Measurements from ENCODE around the gene CDH4.
"Not testable (repeated sequence)": the region's sequence is repeated elsewhere in the genome, so short reads cannot be mapped to it uniquely, and the experiment has no call there.

CDH4 gene

DNA sequence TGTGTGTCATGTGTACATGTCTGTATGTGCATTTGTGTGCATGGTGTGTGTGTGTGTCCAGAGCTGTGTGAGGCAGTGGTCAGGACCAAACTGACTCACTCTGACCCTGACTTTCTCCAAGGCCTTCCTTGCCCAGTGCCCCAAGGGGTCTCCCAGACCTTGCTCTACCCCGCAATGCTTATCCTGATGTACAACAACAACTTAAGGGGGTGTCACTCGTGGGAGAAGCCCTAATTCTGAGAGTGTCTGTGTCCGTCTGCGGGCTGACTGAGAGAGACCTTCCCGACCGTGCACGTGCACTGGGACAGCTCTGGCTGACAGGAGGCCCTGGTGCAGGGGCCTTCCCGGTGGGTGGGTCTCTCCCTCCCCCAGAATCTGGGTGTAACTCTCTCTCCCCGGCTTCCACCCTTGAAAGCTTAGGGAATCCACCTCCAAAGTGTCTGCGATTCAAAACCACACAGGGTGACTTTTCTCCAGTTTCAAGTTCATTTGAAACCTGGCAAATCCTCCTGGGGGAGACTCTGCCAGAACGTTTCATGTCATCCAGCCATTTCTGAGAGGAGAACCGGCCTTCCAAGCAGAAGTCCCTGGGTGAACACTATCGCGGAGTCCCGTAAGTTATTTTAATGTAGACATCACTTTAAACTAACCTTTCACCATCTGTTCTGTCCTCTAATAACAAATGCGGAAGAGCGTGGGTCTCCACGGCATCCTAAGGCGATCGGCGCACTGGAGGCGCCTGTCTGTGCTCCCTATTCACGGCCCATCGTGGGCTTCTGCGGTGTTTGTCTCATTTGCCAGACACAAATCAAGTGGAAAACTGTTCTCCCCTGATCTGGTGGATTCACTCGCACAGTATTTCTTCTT is 588.1 kb downstream of the CDH4 start:
- DNase-seq: no peak

DNA sequence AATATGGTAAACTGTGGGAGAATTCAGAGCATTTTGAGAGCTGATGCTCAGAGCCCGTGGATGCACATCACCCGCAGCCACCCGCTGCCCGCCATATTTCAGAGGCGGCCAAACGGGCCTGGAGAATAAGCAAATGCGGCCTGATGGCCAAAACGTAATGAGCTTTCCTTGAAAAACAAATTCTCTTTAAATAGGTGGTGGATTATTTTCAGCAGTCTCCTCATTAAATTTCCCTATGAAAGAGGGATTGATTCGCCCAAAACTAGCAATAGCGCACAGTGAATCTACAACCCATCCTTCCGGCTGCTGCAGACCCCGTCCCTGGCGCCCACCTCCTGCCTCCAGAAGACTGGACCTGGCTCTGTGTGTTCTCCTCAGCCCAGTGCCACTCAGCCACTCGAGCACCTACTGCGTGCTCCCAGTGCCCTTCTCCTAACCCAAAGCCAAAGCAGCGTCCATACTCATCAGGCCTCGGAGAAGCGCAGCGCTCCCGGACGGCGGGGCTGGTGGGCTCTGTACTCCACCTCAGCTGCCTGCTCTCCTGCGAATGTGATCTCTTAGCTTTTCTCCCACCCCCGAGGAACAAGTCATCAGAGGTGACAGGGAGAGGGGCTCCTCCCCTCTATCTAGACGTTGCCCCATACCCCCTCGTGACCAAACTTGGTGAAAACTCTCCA is 588.9 kb downstream of the CDH4 start:
- DNase-seq: no peak

DNA sequence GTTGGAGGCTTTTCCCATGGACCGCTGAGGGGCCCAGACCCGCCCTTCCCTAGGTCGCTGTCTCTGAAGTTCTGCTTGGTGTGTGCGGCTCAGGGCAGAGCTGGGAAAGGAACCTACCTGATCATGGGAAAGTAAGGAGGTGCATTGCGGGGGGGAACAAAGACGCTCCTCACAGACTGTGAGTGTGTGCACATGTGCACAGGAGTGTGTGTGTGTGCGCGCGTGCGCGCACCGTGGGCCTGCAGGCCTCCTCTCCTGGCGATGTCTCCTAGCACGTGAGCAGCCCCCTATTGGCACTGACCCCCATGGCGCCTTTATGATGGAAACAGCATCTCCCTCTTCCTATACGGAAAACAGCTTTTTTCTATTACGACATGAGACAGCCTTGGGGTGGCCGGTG is 589.5 kb downstream of the CDH4 start:
- DNase-seq: no peak

DNA sequence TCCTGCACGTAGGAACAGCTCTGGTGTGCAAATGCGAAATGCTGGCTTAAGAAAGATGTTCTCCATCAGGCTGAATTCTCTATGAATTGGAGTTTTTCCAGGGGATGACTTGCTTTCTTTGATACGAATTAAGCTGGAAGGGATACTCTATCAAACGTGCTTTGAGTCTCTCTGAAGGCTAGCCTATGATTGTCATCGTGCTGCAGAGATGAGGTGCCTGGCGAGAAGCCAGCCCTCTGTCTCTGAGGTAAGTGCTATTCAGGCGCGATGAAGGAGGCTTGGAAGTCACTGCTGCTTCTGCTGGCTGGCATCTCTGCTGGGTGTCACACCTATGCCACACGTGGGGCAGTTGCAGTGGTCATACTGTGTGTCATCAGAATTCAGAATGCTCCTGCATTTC is 589.9 kb downstream of the CDH4 start:
- no peak for DNase-seq

DNA sequence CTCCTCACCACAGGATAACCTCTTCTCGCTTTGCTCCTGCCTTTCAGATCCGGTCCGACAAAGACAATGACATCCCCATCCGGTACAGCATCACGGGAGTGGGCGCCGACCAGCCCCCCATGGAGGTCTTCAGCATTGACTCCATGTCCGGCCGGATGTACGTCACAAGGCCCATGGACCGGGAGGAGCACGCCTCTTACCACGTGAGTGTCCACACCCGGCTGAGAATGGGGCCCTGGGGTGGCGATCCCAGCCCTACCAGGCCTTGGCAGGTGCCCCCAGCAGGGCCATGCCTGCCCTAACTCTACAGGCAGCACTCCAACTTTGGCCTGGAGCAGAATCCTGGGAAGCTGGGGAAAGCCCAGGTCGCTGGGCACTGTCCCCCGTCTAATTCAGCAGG is 592.6 kb downstream of the CDH4 start:
- no peak for DNase-seq

DNA sequence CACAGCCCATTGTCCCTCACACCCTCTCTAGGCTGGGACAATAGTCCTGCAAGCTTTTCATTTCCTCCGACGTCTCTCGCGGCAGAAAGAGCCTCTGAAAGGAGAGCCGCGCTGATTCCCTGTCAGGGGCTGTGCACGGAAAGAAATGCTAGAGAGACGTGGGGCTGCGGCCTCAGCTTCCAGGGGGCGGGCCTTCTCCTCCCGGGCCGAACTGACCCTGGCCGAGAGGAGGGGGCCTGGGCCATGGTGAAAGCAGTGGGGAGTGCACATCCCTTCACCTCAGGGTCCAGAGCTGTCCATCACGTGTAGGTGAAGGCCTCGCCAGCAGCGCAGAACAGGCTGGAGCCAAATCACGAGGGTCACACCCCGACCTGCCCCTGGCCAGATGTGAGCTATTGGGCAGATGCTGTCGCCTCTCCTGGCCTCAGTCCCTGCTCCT is 593.2 kb downstream of the CDH4 start:
- DNase-seq: no peak

DNA sequence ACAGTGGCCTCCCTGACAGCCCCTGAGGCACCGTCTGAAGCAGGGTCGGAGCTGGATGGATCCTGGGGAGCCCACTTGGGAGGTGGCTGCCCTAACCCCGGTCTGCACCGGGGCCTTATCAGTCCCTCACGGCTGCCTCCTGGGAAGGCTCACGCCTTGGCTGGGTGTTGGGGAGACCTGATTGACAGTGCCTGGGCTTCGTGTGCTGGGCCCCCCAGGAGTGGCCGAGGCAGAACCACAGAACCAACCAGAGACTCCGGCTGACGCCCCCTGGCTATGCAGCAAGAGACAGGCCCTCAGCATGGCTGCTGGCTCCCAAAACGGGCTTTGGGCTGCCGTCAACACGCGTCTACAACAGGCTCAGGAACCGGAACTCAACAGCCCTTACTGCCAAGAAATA is 594.0 kb downstream of the CDH4 start:
- DNase-seq: no peak

DNA sequence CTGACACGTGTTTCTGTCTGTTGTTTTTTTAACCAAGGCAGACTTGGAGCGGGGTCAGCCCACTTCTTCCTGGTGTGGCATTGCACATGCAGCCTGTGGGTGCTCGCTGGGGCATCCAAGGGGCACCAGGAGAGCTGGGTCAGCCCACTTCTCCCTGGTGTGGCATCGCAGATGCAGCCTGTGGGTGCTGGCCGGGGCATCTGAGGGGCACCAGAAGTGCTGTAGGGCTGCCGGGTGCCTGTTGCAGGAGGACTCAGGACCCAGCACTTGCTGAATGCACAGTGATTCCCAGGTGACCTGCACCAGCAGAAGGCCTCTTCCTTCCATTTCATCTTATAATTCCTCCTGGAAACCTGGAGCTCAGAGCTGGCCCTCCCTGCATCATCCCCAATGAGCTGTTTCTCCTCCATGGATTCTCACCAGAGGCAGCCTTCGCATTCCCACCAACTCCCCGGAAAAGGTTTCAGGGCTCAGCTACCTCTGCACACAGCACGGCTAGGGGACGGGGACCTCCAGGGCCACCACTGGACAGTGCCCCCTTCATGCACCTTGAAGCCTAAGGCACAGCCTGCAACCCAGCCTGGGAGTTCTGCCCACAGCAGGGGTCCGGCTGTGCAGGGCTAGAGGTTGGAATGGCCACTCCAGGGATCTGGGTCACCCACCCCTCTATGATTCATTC is 594.8 kb downstream of the CDH4 start:
- no peak for DNase-seq

DNA sequence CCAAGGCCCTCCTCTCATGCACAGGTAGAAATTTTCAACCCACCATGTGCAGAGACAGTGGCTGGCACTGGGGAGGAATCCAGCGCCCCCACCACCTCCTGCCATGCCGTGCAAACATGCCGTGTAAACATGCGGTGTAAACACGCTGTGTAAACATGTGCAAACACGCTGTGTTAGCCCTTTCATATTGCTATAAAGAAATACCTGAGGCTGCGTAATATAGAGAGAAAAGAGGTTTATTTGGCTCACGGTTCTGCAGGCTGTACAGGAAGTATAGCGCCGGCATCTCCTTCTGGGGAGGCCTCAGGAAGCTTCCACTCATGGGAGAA is 595.3 kb downstream of the CDH4 start:
- DNase-seq: no peak

DNA sequence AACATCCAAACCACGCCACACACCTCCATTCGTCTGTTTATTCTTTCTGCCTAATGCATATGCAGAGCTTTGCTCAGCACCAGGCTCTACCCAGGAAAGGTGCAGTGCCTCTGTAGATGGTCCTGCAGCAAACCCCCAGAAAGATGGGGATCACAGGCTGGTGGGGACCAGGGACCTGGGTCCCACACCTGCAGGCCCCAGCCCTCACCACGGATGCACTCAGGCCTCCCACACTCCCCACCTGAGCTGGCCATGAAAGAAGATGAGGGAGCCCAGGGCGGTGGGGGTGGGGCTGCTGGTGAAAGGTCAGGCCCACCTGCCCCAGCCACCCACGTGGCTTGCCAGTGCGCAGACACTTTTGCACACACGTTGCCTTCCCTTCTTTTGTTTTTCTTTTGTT is 595.9 kb downstream of the CDH4 start:
- DNase-seq: no peak

DNA sequence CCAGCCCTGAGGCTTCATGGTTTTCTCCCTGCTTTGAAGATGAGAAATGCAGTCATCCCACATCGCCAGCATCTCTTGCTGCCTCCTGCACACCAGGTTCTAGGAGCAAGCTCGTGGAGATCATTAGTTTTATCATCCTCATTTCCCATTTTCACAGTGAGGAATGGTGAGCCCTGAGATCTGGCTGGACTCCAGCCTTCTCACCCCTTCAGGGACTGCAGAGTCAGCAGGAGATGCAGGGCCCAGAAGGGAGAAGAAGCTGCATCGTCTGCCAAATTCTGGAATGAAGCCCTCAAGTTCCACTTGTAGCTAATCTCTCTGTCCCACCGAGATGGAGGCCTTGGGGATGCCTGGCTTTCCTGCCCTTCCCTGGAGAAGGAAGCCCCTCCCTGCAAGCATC is 596.8 kb downstream of the CDH4 start:
- DNase-seq: no peak

DNA sequence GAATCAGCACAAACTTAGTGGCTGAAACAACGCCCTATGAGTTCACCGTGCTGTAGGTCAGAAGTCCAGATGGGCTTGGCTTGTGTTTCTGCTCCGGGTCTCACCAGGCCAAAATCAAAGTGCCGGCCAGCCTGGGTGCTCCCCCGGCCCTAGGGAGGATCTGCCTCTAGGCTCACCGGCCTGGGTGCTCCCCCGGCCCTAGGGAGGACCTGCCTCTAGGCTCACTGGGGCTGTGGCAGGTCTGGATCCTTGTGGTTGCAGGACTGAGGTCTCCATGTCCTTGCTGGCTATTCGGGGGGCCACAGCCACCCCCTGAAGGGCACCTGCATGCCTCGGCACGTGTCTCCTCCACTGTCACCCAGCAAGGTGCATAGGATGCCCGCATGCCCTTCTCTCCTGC is 597.3 kb downstream of the CDH4 start:
- DNase-seq: no peak

DNA sequence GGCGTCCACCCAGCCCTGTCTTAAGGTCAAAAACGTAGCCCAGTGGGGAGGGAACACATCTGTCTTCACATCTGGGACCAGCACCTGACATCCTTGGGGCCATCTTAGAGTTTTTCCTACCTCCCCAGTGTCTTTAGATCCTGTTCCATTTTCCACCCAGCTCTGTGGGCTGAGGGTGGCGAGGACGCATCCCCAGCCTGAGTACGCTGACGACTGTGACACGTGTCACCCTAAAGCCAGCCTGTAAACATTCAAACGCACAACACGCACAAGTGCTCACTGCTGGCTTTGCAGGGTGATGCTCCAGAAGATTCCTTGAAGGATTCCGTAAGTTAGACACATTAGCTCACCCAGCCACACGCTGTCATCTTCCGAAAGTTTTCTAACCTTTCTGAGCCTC is 597.8 kb downstream of the CDH4 start:
- DNase-seq: no peak

DNA sequence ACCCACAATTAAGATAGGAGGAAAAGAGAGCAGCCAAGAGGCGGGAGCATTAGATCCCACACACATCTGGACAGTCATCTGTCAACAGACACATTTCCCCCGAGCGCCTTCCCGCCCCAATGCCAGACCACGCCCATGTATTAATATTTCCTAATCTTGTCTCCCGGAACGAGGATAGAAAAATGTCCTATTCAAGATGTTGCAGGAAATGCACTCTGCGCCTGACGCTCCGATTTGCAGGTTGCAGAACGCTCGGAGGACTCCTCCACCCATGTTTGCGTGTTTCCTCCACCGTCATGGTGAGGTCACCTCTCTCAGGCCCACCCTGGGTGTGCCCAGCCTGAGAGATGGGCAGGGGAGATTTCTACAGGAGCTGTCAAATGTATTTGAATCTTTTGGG is 598.4 kb downstream of the CDH4 start:
- no peak for DNase-seq

DNA sequence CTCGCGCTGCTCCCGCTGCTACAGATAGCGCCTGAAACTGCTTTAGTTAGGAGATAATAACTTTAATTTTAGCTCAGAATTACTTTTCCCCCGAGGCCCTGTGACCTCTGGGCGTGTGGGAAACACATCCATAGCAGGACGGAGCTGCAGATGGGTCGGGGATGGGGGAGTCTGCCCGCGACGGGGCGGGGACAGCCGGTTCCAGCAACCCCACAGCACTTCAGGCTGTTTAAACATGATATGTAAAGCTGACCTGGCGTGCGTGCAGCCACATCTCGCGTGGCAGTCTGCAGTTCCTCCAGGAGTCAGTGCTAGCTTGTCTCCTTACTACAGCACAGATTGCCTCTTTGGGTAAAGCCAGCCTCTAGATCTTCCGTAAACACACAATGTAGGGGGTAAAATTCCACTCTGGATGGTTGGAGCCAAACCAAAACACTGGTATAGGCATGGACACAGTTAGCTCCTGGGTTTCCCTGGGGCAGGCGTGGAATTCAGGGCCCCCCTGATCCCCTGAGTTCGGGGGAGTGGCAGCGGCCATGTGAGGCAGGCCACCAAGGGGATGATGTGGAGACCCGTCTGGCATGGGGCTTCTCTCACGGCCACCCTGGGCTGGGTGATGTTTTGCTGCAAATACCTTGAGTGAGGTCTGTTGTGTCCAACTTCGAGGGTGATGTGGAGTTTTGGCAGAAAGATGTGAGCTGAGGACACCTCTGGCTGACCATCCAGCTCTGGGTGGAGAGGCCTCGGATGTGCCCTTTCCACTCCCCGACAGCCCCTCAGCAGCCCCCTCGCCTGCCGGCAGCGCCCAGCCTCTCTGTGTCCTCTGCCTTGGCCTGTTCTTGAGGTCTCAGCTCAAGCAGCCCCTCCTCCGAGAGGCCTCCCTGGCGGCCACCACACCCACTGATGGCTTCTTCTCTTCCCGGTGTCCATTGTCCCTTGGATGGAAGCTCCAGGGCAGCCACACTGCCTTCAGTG is 599.2 kb downstream of the CDH4 start:
- DNase-seq: no peak

DNA sequence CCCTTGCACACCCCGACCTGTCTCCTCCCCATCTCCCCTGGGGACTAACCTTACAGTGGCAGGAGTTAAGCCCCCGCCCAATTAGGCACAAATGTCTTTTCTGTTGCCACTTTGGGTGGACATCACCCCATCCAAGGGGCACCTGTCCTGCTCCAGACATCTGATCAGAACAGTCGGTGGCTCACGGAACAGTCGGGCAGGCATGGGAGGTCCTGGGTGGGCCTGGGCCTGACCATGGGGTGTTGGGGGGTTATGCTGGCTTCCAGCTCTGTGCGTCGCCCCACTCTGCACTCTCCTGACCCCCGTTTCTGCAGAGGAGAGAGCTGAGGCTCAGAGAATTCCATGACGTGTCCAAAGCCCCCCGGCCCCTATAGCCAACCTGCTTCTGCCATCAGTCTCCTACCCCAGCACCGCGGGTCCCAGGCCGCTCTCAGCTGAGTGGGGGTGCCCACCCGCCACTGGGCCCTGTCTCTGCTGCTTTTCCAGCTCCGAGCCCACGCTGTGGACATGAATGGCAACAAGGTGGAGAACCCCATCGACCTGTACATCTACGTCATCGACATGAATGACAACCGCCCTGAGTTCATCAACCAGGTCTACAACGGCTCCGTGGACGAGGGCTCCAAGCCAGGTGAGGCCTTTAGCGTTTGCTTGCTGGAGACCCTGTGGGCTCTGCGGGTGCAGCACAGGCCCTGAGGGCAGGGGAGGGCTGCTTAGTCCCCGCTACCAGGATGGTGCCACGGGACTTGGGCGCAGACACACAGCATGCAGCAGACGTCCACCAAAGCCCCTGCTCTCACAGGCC is 600.4 kb downstream of the CDH4 start:
- DNase-seq: no peak

DNA sequence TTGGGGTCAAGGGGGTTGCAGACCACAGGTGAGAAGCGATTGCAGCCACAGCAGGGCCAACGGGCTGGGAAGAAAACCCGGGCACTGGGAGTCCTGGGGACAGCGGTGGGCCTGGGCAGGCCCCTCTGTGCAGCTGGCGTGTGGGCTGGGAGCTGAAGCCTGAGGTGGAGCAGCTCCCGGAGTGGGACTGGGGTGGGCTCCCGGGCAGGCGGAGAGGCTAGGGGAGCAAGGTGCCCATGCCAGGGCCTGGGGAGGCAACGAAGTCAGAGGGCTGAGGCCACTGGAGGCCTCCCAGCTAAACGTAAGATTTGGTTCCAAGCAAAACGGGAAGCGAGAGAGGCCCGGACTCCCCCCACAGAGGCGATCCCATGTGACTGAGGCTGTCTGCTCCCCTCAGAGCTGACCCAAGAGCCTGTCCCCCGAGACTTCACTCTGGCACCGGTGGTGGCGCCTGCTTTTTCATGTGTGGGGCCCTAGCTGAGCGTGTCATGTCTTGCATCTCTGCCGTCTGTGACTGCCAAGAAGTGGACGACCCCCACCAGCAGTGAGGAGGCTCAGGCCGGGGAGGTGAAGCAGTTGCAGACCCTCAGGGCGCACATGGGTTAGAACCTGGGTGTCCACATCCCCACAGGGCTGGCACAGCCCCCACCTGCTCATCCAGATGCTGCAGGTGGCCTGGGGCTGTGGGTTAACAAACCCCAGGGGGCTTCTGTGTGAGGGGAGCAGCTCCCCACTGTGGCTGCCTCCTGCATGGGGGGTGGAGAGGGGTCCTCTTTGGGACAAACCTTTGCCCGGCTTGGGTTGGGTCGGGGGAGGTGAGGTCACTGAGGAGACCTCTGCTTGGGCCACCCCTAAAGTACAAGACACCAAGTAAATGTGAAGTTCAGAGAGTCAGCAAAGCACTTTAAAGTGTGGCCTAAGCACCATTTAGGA is 601.3 kb downstream of the CDH4 start:
- no peak for DNase-seq

DNA sequence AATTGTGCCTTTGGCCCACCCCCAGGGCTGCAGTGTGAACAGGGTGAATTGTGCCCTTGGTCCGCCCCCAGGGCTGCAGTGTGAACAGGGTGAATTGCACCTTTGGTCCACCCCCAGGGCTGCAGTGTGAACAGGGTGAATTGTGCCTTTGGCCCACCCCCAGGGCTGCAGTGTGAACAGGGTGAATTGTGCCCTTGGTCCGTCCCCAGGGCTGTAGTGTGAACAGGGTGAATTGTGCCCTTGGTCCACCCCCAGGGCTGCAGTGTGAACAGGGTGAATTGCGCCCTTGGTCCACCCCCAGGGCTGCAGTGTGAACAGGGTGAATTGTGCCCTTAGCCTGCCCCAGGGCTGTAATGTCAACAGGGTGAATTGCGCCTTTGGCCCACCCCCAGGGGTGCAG is 602.5 kb downstream of the CDH4 start:
- DNase-seq: not testable (repeated sequence)

DNA sequence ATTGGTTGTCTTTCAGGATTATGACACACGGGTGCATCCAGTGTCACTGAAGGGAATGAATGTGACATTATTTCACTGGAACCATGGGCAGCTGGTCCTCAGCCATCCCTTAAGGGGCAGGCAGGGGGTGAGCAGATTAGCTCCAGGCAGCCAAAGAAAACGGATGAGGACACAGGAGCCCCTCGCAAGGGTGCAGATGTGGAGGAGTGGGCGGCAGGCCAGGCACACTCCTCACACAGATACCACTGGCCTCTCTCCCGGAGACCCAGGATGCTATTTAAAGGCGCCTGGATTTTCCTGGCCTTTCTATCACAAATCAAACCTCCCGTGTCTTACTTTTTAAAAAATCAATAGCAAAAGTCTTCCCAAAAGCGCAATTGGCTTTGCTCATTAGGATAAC is 603.2 kb downstream of the CDH4 start:
- DNase-seq: no peak

DNA sequence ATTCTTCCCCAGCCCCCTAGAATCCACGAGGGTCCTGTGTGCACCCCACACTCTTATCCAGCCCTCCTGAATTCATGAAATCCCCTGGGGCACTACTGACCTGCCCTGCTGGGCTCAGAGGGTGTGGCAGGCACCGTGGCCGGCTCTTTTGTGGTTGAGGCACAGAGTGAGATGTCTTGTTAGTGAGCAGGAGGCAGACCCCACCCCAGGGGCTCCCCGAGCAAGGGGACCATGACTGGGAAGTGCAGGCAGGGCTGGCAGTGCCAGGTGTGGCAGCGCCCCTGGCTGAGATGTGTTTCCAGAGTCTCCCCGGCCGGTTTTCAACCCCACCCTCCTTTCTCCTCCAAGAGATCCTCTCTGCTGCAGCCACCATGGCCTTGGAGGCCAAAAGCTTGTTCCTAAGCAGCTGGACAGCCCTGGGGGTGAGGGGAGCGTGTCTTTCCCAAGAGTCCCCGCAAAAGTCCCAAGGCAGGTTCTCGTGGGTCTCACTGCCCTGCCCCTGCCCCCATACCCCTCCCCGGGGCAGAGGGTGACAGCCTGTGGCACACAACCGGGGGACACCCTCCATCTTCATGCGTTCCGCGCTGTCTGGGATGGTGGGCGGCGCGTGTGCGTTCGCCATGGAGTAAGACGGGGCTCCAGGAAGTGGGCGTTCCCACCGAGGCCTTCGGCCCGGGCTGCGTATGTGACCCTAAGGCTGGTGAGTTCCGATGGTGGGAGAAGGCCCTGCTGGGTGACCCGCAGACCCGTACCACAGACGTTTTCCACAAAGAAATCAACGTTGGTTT is 604.8 kb downstream of the CDH4 start:
- no peak for DNase-seq
